Measurements from ENCODE around the gene OR7D4.
"Not testable (repeated sequence)": the region's sequence is repeated elsewhere in the genome, so short reads cannot be mapped to it uniquely, and the experiment has no call there.

OR7D4 gene

DNA sequence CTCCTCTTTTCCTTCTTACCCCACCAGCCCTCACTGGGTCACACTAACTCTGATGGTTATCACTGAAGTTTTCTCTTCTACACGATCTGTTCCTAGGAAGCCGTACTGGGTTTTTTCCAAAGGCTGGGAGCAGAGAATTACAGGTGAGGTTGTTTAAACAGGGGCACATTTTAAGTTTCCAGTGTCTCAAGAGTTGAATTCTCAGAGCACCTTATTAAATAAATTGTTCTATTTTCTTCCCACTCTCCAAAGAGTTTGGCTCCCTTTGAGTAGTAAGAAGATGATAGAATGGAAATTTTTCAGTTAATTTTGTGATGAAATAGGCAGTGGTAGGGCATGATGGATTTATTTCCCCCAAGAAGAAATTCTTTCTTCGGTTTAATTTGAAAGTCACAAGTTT lies at the start of gene OR7D4:
Gene OR7D4, minus strand, starts transcription at position 101 of the 400 bp plus-strand sequence. CDS start 4,752 bp downstream, outside the sequence.
- H3K9me3 Mint-ChIP-seq (ENCODE audit: low read depth): peaks cover 7% of the 10 kb centered on the region
- no peak within 1 kb of the TSS for H3K4me3 Mint-ChIP-seq
- no peak within 1 kb of the TSS for H3K27ac Mint-ChIP-seq
- H3K4me1 Mint-ChIP-seq (ENCODE audit: low read depth): no peaks in the 10 kb centered on the region
- H3K27me3 Mint-ChIP-seq: peaks cover 11% of the 10 kb centered on the region
- H3K36me3 Mint-ChIP-seq: peaks cover 3% of the 10 kb centered on the region

DNA sequence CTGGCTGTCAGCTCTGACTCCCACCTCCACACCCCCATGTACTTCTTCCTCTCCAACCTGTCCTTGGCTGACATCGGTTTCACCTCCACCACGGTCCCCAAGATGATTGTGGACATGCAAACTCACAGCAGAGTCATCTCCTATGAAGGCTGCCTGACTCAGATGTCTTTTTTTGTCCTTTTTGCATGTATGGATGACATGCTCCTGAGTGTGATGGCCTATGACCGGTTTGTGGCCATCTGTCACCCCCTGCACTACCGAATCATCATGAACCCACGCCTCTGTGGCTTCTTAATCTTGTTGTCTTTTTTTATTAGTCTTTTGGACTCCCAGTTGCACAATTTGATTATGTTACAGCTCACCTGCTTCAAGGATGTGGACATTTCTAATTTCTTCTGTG lies 31.8 kb upstream of the OR7D4 start:
- no peak overlapping the region for H3K4me3 Mint-ChIP-seq
- no peak overlapping the region for H3K27ac Mint-ChIP-seq
- no peaks in the 10 kb centered on the region for H3K9me3 Mint-ChIP-seq (ENCODE audit: low read depth)
- H3K27me3 Mint-ChIP-seq: peaks cover 3% of the 10 kb centered on the region
- H3K36me3 Mint-ChIP-seq: no peaks in the 10 kb centered on the region
- H3K4me1 Mint-ChIP-seq (ENCODE audit: low read depth): no peaks in the 10 kb centered on the region

DNA sequence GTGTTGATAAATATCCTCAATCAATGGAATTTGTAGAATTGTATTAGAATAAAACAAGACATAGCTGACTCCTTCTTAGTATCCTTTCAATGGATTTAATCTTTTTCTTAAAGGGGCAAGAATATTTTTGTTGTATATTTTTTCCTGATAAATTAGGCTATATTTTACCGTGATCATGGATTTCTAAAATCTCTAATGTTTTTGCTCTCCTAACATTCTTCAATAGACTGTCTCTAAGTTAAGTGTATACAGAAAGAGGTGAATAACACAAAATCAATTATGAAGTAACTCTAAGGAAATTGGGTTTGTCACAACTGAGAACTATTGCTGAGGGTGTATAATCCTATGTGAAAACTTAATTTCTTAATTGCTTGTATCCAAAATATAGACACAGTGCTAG lies 31.2 kb upstream of the OR7D4 start, which contains the start of gene OR7E24:
Gene OR7E24, plus strand, starts transcription at position 301 of the 400 bp plus-strand sequence. CDS start 114 bp downstream, outside the sequence.
- Mint-ChIP-seq H3K4me1 (ENCODE audit: low read depth) (no peaks in the 10 kb centered on the region), H3K36me3 (no peaks in the 10 kb centered on the region), H3K4me3 (no peak within 1 kb of the TSS), H3K27me3 (peaks cover 3% of the 10 kb centered on the region), H3K27ac (no peak within 1 kb of the TSS), H3K9me3 (ENCODE audit: low read depth) (no peaks in the 10 kb centered on the region)

DNA sequence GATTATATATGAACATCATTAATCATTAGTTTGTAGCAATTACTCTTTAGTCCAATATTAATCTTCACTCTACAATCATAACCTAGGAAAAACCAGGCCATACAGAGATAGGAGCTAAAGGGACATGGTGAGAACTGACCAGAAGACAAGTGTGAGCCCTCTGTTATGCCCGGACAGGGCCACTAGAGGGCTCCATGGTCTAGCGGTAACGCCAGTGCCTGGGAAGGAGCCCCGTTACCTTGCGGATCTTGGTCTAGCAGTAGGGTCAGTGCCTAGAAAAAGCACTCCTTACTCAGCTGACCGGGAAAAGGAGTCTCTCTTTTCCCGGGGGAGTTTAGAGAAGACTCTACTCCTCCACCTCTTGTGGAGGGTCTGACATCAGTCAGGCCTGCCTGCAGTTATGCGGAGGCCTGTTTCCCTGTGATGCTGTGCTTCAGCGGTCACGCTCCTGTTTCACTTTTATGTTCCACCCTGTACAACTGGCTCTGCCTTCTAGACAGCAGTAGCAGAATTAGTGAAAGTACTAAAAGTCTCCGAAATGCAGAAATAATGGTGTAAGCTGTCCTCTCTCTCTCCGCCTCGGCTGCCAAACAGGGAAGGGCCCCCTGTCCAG lies 13.8 kb downstream of the OR7D4 start:
- Mint-ChIP-seq H3K27me3 (peaks cover 5% of the 10 kb centered on the region), H3K27ac (no peak overlapping the region), H3K4me1 (ENCODE audit: low read depth) (peaks cover 3% of the 10 kb centered on the region), H3K9me3 (ENCODE audit: low read depth) (no peaks in the 10 kb centered on the region), H3K36me3 (no peaks in the 10 kb centered on the region), H3K4me3 (peak overlapping the region; percentile 50)

DNA sequence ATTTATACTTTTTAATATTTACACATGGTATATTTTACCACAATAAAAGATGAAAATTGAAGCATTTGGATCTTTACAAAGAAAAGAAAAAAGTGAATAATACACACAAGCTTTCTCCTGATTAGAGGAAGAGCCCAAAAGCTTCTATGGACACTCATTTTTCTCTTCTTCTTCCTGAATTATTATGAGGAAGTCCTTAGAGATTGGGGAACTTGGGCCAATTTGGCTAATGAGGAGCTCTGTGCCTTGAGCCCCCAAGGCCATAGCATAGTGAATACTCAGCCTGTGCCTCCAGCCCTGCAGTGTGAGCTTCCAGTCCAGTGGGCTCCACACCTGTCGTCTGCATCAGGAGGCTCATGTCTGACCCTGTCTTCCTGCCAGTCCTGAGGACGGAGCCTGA lies 21.3 kb downstream of the OR7D4 start:
- H3K27ac Mint-ChIP-seq; H3K4me3 Mint-ChIP-seq; H3K36me3 Mint-ChIP-seq; H3K4me1 Mint-ChIP-seq (ENCODE audit: low read depth); H3K9me3 Mint-ChIP-seq (ENCODE audit: low read depth): not testable (repeated sequence)
- H3K27me3 Mint-ChIP-seq: peaks cover 13% of the 10 kb centered on the region

DNA sequence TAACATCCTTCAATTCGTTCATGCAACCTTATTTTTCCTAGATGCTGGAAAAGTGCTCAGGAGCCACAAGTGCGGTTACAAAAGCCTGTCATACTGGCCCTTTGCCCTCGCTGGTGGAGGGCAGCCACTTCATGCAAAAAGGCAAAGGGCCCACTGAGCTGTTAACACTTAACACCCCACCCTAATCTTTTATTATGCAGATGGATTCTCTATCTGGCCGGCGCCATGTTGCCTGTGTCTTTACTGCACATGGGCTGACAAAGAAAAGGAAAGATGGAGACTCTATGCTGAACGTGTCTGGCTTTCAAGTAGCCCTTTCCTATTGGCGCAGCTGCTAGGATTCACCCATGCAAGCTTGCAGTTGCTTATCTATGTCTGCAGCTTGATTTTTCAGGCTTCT lies 29.9 kb downstream of the OR7D4 start:
- H3K4me1 Mint-ChIP-seq (ENCODE audit: low read depth): no peaks in the 10 kb centered on the region
- H3K36me3 Mint-ChIP-seq: peaks cover 11% of the 10 kb centered on the region
- peaks cover 12% of the 10 kb centered on the region for H3K27me3 Mint-ChIP-seq
- H3K9me3 Mint-ChIP-seq (ENCODE audit: low read depth): peaks cover 7% of the 10 kb centered on the region
- no peak overlapping the region for H3K27ac Mint-ChIP-seq
- H3K4me3 Mint-ChIP-seq: no peak overlapping the region

DNA sequence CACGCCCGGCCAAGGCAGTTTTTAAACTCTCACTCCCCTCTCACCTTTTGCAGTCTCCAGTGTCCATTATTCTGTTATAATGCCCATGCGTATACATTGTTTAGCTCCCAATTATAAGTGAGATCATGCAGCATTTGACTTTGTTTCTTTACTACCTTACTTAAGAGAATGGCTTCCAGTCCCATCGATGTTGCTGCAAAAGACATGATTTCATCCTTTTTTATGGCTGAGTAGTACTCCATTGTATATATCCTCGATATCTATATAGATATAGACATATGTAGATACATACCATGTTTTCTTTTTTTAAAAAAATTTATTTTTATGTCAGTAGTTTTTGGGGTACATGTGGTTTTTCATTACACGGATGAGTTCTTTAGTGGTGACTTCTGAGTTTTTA lies 32.2 kb downstream of the OR7D4 start:
- Mint-ChIP-seq H3K27ac (no peak overlapping the region), H3K36me3 (peaks cover 11% of the 10 kb centered on the region), H3K4me1 (ENCODE audit: low read depth) (no peaks in the 10 kb centered on the region), H3K9me3 (ENCODE audit: low read depth) (peaks cover 7% of the 10 kb centered on the region), H3K4me3 (no peak overlapping the region), H3K27me3 (peaks cover 8% of the 10 kb centered on the region)

DNA sequence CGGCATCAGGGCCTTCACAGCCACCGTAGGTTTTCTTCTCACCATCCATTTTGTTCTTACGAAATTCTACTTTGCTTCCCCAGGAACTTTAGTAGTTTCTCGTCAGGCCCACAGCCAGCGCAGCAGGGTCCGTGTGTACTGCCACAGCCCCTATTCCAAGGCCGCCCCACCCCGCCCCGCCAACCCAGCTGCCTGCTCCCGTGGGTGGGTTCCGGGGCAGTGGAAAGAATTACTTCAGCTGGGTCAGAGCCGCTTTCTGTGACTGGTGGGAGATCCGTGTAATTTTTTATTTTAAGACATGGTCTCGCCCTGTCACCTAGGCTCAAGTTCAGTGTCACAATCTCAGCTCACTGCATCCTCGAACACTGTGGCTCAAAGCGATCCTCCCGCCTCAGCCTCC lies 36.4 kb downstream of the OR7D4 start:
- no peaks in the 10 kb centered on the region for H3K27me3 Mint-ChIP-seq
- peaks cover 6% of the 10 kb centered on the region for H3K36me3 Mint-ChIP-seq
- no peak overlapping the region for H3K27ac Mint-ChIP-seq
- peaks cover 3% of the 10 kb centered on the region for H3K9me3 Mint-ChIP-seq (ENCODE audit: low read depth)
- H3K4me3 Mint-ChIP-seq: no peak overlapping the region
- no peaks in the 10 kb centered on the region for H3K4me1 Mint-ChIP-seq (ENCODE audit: low read depth)

DNA sequence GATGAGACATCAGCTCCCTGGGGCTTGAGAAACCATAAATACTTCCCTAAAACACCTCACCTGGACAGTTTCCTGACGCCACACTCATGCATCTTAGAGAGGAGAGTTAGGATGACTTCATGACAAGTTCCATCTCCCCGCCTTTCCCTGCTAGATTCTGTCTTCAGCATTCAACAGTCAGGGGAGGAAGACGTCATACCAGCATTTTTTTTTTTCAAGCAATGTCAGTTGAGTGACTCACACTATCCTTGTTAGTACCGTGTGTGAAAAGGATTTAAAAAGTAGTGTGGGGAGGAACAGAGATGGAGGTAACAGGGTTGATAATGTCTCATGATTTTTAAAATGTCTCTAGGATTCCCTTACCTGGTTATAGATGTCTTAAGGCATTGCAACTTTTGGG lies 40.5 kb downstream of the OR7D4 start, which contains the start of gene OR7D2:
Gene OR7D2, plus strand, starts transcription at position 79 of the 400 bp plus-strand sequence. CDS start 6,803 bp downstream, outside the sequence.
- H3K27ac Mint-ChIP-seq: no peak within 1 kb of the TSS
- H3K36me3 Mint-ChIP-seq: no peaks in the 10 kb centered on the region
- H3K4me1 Mint-ChIP-seq (ENCODE audit: low read depth): no peaks in the 10 kb centered on the region
- no peaks in the 10 kb centered on the region for H3K9me3 Mint-ChIP-seq (ENCODE audit: low read depth)
- no peak within 1 kb of the TSS for H3K4me3 Mint-ChIP-seq
- H3K27me3 Mint-ChIP-seq: no peaks in the 10 kb centered on the region

DNA sequence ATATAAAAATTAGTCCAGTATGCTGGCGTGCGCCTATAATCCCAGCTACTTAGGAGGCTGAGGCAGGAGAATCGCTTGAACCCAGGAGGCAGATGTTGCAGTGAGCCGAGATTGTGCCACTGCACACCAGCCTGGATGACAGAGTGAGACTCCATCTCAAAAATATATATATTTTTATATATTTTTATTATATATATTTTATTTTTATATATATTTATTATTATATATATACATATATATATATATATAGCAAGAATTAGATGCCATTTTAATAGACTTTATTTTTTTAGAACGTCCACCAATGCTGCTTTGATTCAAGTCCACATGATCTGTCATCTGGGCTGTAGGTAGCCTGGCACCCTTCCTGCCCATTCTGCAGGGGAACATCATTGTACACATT lies 44.1 kb downstream of the OR7D4 start:
- Mint-ChIP-seq H3K36me3 (no peaks in the 10 kb centered on the region), H3K9me3 (ENCODE audit: low read depth) (no peaks in the 10 kb centered on the region), H3K4me3 (no peak overlapping the region), H3K4me1 (ENCODE audit: low read depth) (no peaks in the 10 kb centered on the region), H3K27me3 (no peaks in the 10 kb centered on the region), H3K27ac (no peak overlapping the region)

DNA sequence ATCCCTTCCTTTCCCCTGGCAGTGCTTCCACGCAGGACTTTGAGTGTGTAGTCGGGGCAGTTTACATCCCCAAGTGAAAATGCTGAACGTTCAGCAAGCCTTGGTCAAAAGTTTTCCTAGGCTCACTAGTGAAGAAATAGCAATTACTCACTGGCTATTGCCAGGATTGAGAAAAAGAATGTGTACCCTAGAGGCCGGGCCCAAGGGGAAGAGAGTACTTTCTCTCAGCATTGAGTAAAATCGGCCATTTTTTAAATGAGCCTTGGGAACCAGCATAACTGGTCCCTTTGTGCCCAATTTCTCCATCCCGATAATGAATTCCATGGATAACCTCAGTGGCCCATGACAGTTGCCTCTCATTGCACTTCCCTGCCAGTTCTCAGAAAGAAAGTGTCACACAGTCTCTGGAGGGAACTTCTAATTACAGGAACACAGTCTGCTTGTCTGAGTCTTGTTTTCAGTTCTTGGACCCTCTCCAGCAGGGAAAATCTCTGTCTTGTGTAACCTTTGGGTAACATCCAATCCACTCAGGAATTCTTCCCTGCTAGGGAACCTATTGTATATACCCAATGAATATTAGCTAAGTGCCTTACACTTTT lies 47.9 kb downstream of the OR7D4 start:
- H3K27me3 Mint-ChIP-seq: no peaks in the 10 kb centered on the region
- no peaks in the 10 kb centered on the region for H3K4me1 Mint-ChIP-seq (ENCODE audit: low read depth)
- H3K36me3 Mint-ChIP-seq: no peaks in the 10 kb centered on the region
- no peak overlapping the region for H3K4me3 Mint-ChIP-seq
- no peaks in the 10 kb centered on the region for H3K9me3 Mint-ChIP-seq (ENCODE audit: low read depth)
- H3K27ac Mint-ChIP-seq: no peak overlapping the region

DNA sequence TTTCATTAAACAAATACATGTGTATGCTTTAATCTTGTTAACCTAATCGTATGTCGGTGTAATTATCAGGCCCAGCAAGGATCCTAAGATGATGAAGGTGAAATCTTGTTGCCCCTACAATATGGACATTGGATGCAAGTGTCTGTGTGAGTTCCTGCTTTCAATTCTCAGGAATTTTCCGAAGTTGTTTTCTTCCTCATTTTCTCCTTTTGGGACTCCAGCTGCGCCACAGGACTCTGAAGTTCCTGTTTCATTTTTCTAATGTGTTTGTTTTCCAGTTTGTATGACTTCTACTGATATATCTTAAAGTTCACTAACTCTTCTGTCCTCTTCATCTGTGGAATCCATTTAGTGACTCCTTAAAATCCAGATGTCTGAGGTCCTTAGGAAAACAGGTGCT lies 52.5 kb downstream of the OR7D4 start:
- Mint-ChIP-seq H3K27me3 (no peaks in the 10 kb centered on the region), H3K4me3 (no peak overlapping the region), H3K27ac (no peak overlapping the region), H3K9me3 (ENCODE audit: low read depth) (no peaks in the 10 kb centered on the region), H3K4me1 (ENCODE audit: low read depth) (no peaks in the 10 kb centered on the region), H3K36me3 (peaks cover 18% of the 10 kb centered on the region)

DNA sequence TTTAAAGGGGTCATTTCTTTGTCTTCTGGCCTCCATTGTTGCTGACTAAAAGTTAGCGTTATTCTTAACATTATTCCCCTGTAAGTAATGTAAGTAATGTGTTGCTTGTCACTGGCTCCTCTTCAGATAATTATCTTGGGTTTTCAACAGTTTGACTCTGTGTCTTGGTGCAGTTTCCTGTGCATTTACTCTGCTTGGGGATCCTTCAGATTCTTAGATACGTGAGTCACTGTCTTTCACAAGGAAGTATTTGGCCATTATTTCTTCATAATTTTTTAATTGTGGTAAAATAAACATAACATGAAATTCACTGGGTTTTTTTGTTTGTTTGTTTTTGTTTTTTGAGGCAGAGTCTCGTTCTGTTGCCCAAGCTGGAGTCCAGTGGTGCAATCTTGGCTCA lies 54.1 kb downstream of the OR7D4 start:
- no peaks in the 10 kb centered on the region for H3K4me1 Mint-ChIP-seq (ENCODE audit: low read depth)
- H3K9me3 Mint-ChIP-seq (ENCODE audit: low read depth): no peaks in the 10 kb centered on the region
- no peak overlapping the region for H3K27ac Mint-ChIP-seq
- no peak overlapping the region for H3K4me3 Mint-ChIP-seq
- H3K27me3 Mint-ChIP-seq: no peaks in the 10 kb centered on the region
- peaks cover 34% of the 10 kb centered on the region for H3K36me3 Mint-ChIP-seq

DNA sequence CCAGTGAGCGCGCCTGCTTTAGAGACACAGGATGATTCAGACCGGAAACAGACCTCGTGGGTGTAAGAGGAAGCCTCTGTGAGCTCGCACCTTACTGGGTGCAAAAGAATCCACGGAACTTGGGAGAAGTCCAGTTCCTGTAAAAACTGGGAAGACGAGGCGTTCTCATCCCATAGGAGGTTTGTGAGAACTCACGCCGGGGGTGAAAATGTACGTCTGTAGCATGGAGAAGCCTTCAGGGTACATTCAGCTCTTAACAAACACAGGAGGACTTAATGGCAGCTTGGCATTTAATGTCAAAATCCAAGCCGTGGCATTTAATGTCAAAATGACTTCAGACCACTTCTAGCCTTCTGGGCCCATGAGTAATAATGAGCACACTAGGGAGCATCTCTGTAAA lies 58.0 kb downstream of the OR7D4 start:
- no peaks in the 10 kb centered on the region for H3K27me3 Mint-ChIP-seq
- peaks cover 3% of the 10 kb centered on the region for H3K9me3 Mint-ChIP-seq (ENCODE audit: low read depth)
- no peak overlapping the region for H3K27ac Mint-ChIP-seq
- no peaks in the 10 kb centered on the region for H3K4me1 Mint-ChIP-seq (ENCODE audit: low read depth)
- H3K36me3 Mint-ChIP-seq: peaks cover 53% of the 10 kb centered on the region
- no peak overlapping the region for H3K4me3 Mint-ChIP-seq
